HepG2 (cell line): ENCODE data around the gene NCF4. TPM values are rescaled to one million over a fixed set of nuclear protein-coding genes. Genes with fewer than 3 reads are reported as not detected.
A peak's percentile ranks its signal among the peaks of the same experiment; 100 is the strongest.

Experiments
- EP300 ChIP-seq, 3 experiments: sonication (generic) in 1 of 3; formaldehyde crosslinking in 1 of 3; IDR thresholded peaks; 2 replicates each; pipeline versions ENCODE4 v1.5.1 to v1.6.1; 2011 to 2020; ENCODE audit warnings: low read depth in 2 of 3, low read length in 2 of 3, borderline replicate concordance in 1 of 3, improper control_type of control experiment in 1 of 3, mild to moderate bottlenecking in 1 of 3, missing genetic modification reagents in 1 of 3, moderate library complexity in 1 of 3
- ERF ChIP-seq: IDR thresholded peaks from 2 replicates; pipeline ENCODE4 v1.6.1; 2018; ENCODE audit warnings: missing biosample characterization, missing genetic modification reagents
- GPN1 ChIP-seq: sonication (generic); formaldehyde crosslinking; IDR thresholded peaks from 2 replicates; pipeline ENCODE4 v1.5.1; 2020; ENCODE audit warnings: missing genetic modification reagents, borderline replicate concordance
- ISX ChIP-seq: sonication (generic); formaldehyde crosslinking; conservative IDR thresholded peaks from 2 replicates; pipeline ENCODE4 v1.5.0; 2020; ENCODE audit warnings: missing genetic modification reagents
- NBN ChIP-seq: fragments of 450-650 bp; conservative IDR thresholded peaks from 2 replicates; pipeline ENCODE4 v1.6.1; 2017
- NCOR1 ChIP-seq: fragments of 200-600 bp; sonication (generic); IDR thresholded peaks from 2 replicates; pipeline ENCODE4 v1.7.0; 2017; ENCODE audit warnings: antibody characterized with exemption, low read length, borderline replicate concordance
- PPARG ChIP-seq: conservative IDR thresholded peaks from 2 replicates; pipeline ENCODE4 v1.6.1; 2016; ENCODE audit warnings: missing biosample characterization, missing genetic modification reagents
- REPIN1 ChIP-seq: sonication (generic); formaldehyde crosslinking; IDR thresholded peaks from 2 replicates; pipeline ENCODE4 v1.8.0; 2022; ENCODE audit warnings: missing genetic modification reagents, low read depth, mild to moderate bottlenecking, borderline replicate concordance
- SMARCE1 ChIP-seq: fragments of 450-650 bp; IDR thresholded peaks from 2 replicates; pipeline ENCODE4 v1.6.1; 2017; ENCODE audit warnings: borderline replicate concordance
- TBX3 ChIP-seq: fragments of 450-650 bp; IDR thresholded peaks from 2 replicates; pipeline ENCODE4 v1.6.1; 2017; ENCODE audit warnings: antibody characterized with exemption, mild to moderate bottlenecking, inconsistent platforms, borderline replicate concordance
- ZNF496 ChIP-seq: sonication (generic); formaldehyde crosslinking; IDR thresholded peaks from 2 replicates; pipeline ENCODE4 v1.8.1; 2023; ENCODE audit warnings: mild to moderate bottlenecking, moderate library complexity, missing genetic modification reagents; ENCODE audit not compliant: insufficient replicate concordance
- ZNF775 ChIP-seq: sonication (generic); formaldehyde crosslinking; IDR thresholded peaks from 2 replicates; pipeline ENCODE4 v1.4.0; 2020; ENCODE audit warnings: missing genetic modification reagents, mild to moderate bottlenecking, moderate library complexity, borderline replicate concordance
- ZNF777 ChIP-seq: sonication (generic); formaldehyde crosslinking; IDR thresholded peaks from 2 replicates; pipeline ENCODE4 v1.4.0; 2020; ENCODE audit warnings: missing genetic modification reagents
- polyA plus RNA-seq, 8 experiments: library from polyadenylated mRNA; depleted of rRNA in 3 of 8; stranded (reverse) in 7 of 8; unstranded in 1 of 8; fragments of >200 nt; fragmentation: Illumina TruSeq in 4 of 8; extraction: Trizol in 4 of 8; gene quantifications; 2 replicates each; pipeline versions ENCODE4 v1.2.1 to v1.2.3, GENCODE V29; 2011 to 2016; ENCODE audit warnings: low read depth in 4 of 8, missing spikeins in 1 of 8, mixed read lengths in 1 of 8; ENCODE audit not compliant: insufficient read depth in 1 of 8
- total RNA-seq, 5 experiments: library from RNA; depleted of rRNA; stranded (reverse); fragments of >200 nt; fragmentation: Illumina TruSeq; extraction: Trizol; gene quantifications; 2 replicates each; pipeline ENCODE4 v1.2.3, GENCODE V29; 2016; ENCODE audit warnings: low read depth in 1 of 5
- TF ChIP-seq, protein P1 (sequence below): sonication (generic); formaldehyde crosslinking; IDR thresholded peaks from 2 replicates; pipeline ENCODE4 v1.4.0; 2020; ENCODE audit warnings: mild to moderate bottlenecking, missing genetic modification reagents
- TF ChIP-seq, protein P2 (sequence below): IDR thresholded peaks from 2 replicates; pipeline ENCODE4 v1.6.1; 2012; ENCODE audit warnings: low read depth, low read length, improper control_type of control experiment
- TF ChIP-seq, protein P3 (sequence below): sonication (generic); formaldehyde crosslinking; IDR thresholded peaks from 2 replicates; pipeline ENCODE4 v1.5.1; 2020; ENCODE audit warnings: missing genetic modification reagents, mild to moderate bottlenecking, borderline replicate concordance
- TF ChIP-seq, protein P4 (sequence below), 2 experiments: sonication (generic) in 1 of 2; formaldehyde crosslinking in 1 of 2; IDR thresholded peaks; 2 replicates each; pipeline versions ENCODE4 v1.4.0 to v1.6.1; 2018 to 2020; ENCODE audit warnings: missing genetic modification reagents in 2 of 2, borderline replicate concordance in 1 of 2, low read depth in 1 of 2, mild to moderate bottlenecking in 1 of 2, missing biosample characterization in 1 of 2
- TF ChIP-seq, protein P5 (sequence below): sonication (generic); formaldehyde crosslinking; IDR thresholded peaks from 2 replicates; pipeline ENCODE4 v1.4.0; 2020; ENCODE audit warnings: missing genetic modification reagents; ENCODE audit errors: not compliant biosample characterization
- TF ChIP-seq, protein P6 (sequence below): sonication (generic); formaldehyde crosslinking; IDR thresholded peaks from 2 replicates; pipeline ENCODE4 v1.4.0; 2020; ENCODE audit warnings: mild to moderate bottlenecking, missing genetic modification reagents

The NCF4 gene
- total and polyA plus RNA-seq, 2 of the 13 experiments (the other 11 are each of a cell fraction or from before 2014, with no cell fraction given) = not detected

DNA sequence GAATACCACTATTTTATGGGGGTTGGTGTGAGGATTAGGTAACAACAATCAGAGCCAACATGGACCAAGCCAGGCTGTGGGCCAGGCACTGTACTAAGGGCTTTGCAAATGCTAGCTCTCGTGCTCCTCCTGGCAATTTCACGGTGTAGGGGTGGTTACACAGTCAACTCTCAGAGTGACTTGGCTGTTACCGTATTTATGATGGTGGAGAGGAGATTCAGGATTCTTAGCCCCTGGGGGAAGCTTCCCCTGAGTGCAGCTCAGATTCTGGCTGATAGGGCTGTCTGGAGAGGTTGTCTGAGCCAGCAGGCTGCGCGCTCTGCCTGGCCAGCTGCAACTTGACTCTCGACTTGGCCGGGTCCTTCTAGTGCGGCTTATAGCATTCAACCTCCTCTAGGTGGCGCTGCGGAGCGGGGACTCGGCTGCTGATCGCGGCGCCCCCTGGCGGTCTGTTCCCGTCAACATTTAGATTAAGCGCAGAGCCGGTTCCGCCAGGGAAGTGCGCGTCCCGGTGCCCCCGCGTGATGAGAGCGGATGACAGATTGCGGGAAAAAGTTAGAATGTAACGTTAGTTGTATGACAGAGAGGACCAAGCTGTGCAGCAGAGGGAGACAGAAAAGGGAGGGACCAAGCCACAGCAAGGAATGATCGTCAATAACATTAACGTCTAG is 4.5 kb upstream of the NCF4 start (continued):
- TF ChIP-seq, protein P1, sequence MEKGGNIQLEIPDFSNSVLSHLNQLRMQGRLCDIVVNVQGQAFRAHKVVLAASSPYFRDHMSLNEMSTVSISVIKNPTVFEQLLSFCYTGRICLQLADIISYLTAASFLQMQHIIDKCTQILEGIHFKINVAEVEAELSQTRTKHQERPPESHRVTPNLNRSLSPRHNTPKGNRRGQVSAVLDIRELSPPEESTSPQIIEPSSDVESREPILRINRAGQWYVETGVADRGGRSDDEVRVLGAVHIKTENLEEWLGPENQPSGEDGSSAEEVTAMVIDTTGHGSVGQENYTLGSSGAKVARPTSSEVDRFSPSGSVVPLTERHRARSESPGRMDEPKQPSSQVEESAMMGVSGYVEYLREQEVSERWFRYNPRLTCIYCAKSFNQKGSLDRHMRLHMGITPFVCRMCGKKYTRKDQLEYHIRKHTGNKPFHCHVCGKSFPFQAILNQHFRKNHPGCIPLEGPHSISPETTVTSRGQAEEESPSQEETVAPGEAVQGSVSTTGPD (CRISPR knock-in tag) = no peak
- TF ChIP-seq REPIN1 (CRISPR knock-in tag) = peak; percentile 84
- TF ChIP-seq, protein P2, sequence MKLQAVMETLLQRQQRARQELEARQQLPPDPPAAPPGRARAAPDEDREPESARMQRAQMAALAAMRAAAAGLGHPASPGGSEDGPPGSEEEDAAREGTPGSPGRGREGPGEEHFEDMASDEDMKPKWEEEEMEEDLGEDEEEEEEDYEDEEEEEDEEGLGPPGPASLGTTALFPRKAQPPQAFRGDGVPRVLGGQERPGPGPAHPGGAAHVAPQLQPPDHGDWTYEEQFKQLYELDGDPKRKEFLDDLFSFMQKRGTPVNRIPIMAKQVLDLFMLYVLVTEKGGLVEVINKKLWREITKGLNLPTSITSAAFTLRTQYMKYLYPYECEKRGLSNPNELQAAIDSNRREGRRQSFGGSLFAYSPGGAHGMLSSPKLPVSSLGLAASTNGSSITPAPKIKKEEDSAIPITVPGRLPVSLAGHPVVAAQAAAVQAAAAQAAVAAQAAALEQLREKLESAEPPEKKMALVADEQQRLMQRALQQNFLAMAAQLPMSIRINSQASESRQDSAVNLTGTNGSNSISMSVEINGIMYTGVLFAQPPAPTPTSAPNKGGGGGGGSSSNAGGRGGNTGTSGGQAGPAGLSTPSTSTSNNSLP = 0 out of 2 replicates have a peak, but pooled peaks have one; percentile 27
- TF ChIP-seq, protein P3, sequence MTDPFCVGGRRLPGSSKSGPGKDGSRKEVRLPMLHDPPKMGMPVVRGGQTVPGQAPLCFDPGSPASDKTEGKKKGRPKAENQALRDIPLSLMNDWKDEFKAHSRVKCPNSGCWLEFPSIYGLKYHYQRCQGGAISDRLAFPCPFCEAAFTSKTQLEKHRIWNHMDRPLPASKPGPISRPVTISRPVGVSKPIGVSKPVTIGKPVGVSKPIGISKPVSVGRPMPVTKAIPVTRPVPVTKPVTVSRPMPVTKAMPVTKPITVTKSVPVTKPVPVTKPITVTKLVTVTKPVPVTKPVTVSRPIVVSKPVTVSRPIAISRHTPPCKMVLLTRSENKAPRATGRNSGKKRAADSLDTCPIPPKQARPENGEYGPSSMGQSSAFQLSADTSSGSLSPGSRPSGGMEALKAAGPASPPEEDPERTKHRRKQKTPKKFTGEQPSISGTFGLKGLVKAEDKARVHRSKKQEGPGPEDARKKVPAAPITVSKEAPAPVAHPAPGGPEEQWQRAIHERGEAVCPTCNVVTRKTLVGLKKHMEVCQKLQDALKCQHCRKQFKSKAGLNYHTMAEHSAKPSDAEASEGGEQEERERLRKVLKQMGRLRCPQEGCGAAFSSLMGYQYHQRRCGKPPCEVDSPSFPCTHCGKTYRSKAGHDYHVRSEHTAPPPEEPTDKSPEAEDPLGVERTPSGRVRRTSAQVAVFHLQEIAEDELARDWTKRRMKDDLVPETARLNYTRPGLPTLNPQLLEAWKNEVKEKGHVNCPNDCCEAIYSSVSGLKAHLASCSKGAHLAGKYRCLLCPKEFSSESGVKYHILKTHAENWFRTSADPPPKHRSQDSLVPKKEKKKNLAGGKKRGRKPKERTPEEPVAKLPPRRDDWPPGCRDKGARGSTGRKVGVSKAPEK (CRISPR knock-in tag) = no peak
- no peak for TF ChIP-seq ISX (CRISPR knock-in tag)
- no peak for TF ChIP-seq ZNF496
- TF ChIP-seq, protein P4, sequence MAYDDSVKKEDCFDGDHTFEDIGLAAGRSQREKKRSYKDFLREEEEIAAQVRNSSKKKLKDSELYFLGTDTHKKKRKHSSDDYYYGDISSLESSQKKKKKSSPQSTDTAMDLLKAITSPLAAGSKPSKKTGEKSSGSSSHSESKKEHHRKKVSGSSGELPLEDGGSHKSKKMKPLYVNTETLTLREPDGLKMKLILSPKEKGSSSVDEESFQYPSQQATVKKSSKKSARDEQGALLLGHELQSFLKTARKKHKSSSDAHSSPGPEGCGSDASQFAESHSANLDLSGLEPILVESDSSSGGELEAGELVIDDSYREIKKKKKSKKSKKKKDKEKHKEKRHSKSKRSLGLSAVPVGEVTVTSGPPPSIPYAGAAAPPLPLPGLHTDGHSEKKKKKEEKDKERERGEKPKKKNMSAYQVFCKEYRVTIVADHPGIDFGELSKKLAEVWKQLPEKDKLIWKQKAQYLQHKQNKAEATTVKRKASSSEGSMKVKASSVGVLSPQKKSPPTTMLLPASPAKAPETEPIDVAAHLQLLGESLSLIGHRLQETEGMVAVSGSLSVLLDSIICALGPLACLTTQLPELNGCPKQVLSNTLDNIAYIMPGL (CRISPR knock-in tag; IDR thresholded peaks at IDR 0.05; ENCODE audit: borderline replicate concordance in 1 of 2, low read depth in 1 of 2) = peak; percentile 90 to 94
- TF ChIP-seq, protein P5, sequence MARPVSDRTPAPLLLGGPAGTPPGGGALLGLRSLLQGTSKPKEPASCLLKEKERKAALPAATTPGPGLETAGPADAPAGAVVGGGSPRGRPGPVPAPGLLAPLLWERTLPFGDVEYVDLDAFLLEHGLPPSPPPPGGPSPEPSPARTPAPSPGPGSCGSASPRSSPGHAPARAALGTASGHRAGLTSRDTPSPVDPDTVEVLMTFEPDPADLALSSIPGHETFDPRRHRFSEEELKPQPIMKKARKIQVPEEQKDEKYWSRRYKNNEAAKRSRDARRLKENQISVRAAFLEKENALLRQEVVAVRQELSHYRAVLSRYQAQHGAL (CRISPR knock-in tag) = no peak
- TF ChIP-seq, protein P6, sequence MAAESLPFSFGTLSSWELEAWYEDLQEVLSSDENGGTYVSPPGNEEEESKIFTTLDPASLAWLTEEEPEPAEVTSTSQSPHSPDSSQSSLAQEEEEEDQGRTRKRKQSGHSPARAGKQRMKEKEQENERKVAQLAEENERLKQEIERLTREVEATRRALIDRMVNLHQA (CRISPR knock-in tag) = no peak
- no peak for TF ChIP-seq ZNF777
- TF ChIP-seq SMARCE1 = no peak
- no peak for TF ChIP-seq EP300 (IDR thresholded peaks at IDR 0.05; ENCODE audit: low read depth in 2 of 2, low read length in 2 of 2)
- TF ChIP-seq EP300 (CRISPR knock-in tag; IDR thresholded peaks at IDR 0.05; ENCODE audit: borderline replicate concordance) = no peak
- no peak for TF ChIP-seq NBN
- no peak; the same call in 1 of the 2 replicates for TF ChIP-seq PPARG
- peak; percentile 45; the same call in 1 of the 2 replicates for TF ChIP-seq ERF (CRISPR knock-in tag)
- TF ChIP-seq NCOR1 = no peak
- no peak for TF ChIP-seq GPN1 (CRISPR knock-in tag)
- no peak for TF ChIP-seq TBX3
- TF ChIP-seq ZNF775 (CRISPR knock-in tag) = no peak
